GM19035 (cell line): ENCODE measurements around the gene ITGB1BP1.

Experiments
- ATAC-seq: cut with Tn5 transposase; IDR thresholded peaks from one replicate; pipeline ENCODE4 v1.9.1; 2021; ENCODE audit not compliant: unreplicated experiment

ITGB1BP1 gene

GRCh38 chr2:9380702-9381628, 42.4 kb downstream of the ITGB1BP1 start:
- ATAC-seq: no peak

GRCh38 chr2:9379391-9379755, 44.0 kb downstream of the ITGB1BP1 start:
- no peak for ATAC-seq

GRCh38 chr2:9378433-9379390, 44.6 kb downstream of the ITGB1BP1 start:
- ATAC-seq: no peak

- no peak for ATAC-seq
Observed at GRCh38 chr2:9377461-9378097, 45.7 kb downstream of the ITGB1BP1 start.

GRCh38 chr2:9375857-9376428, 47.4 kb downstream of the ITGB1BP1 start:
- ATAC-seq: no peak

- ATAC-seq: no peak
Observed at GRCh38 chr2:9374071-9374730, 49.1 kb downstream of the ITGB1BP1 start.

GRCh38 chr2:9373476-9373875, 49.9 kb downstream of the ITGB1BP1 start:
- ATAC-seq: no peak

GRCh38 chr2:9373047-9373446, 50.3 kb downstream of the ITGB1BP1 start:
- ATAC-seq: no peak

GRCh38 chr2:9370746-9371145, 52.6 kb downstream of the ITGB1BP1 start:
- no peak for ATAC-seq

GRCh38 chr2:9366026-9366425, 57.3 kb downstream of the ITGB1BP1 start:
- no peak for ATAC-seq

- no peak for ATAC-seq
Observed at GRCh38 chr2:9365498-9366019, 57.8 kb downstream of the ITGB1BP1 start.

- no peak for ATAC-seq
Observed at GRCh38 chr2:9364791-9365497, 58.4 kb downstream of the ITGB1BP1 start.

GRCh38 chr2:9364373-9364772, 59.0 kb downstream of the ITGB1BP1 start:
- no peak for ATAC-seq

- no peak for ATAC-seq
Observed at GRCh38 chr2:9360701-9361100, 62.6 kb downstream of the ITGB1BP1 start.

GRCh38 chr2:9360110-9360509, 63.2 kb downstream of the ITGB1BP1 start:
- ATAC-seq: no peak

- no peak for ATAC-seq
Observed at GRCh38 chr2:9359463-9359862, 63.9 kb downstream of the ITGB1BP1 start.

- no peak for ATAC-seq
Observed at GRCh38 chr2:9358846-9359245, 64.5 kb downstream of the ITGB1BP1 start.

GRCh38 chr2:9356261-9356660, 67.1 kb downstream of the ITGB1BP1 start:
- no peak for ATAC-seq

- ATAC-seq: no peak
Observed at GRCh38 chr2:9355716-9356115, 67.6 kb downstream of the ITGB1BP1 start.
